ENCODE measurements around the gene CMTM8.

CMTM8 gene

GRCh38 chr3:32197991-32198390 lies 40.5 kb upstream of the CMTM8 start:
- DNase-seq (ENCODE audit: low read depth, low spot score): no peak
- H3K4me3 ChIP-seq (ENCODE audit: low read depth, low read length): no peak overlapping the region
- TF ChIP-seq CTCF (IDR thresholded peaks at IDR 0.05; ENCODE audit: insufficient read depth, low read length, missing control alignments): no peak
- ChIA-PET CTCF (interaction anchor here (3.3 kb wide), 1 partner anchor 21 kb away, joined by 12 read pairs; no protein-coding TSS in a partner anchor), POLR2A (no interaction called here)

- CTCF ChIA-PET: interaction anchor here (3.3 kb wide), 1 partner anchor 22 kb away, joined by 12 read pairs; no protein-coding TSS in a partner anchor
- POLR2A ChIA-PET: no interaction called here
- TF ChIP-seq CTCF (IDR thresholded peaks at IDR 0.05; ENCODE audit: insufficient read depth, low read length, missing control alignments): no peak
Measured at GRCh38 chr3:32198714-32199113, 39.8 kb upstream of the CMTM8 start.

GRCh38 chr3:32200490-32200889 lies 38.0 kb upstream of the CMTM8 start:
- DNase-seq (ENCODE audit: low read depth, low spot score): no peak
- no peak overlapping the region for H3K4me3 ChIP-seq (ENCODE audit: low read depth, low read length)
- ChIA-PET POLR2A (no interaction called here), CTCF (interaction anchor here (1.0 to 3.3 kb wide), 2 partner anchors 23 to 24 kb away, joined by 4 to 12 read pairs; no protein-coding TSS in a partner anchor)
- no peak for TF ChIP-seq CTCF (IDR thresholded peaks at IDR 0.05; ENCODE audit: insufficient read depth, low read length, missing control alignments)

More at GRCh38 chr3:32198714-32199113, 39.8 kb upstream of the CMTM8 start:
- no peak for DNase-seq (ENCODE audit: low read depth, low spot score)
- H3K4me3 ChIP-seq (ENCODE audit: low read depth, low read length): no peak overlapping the region

GRCh38 chr3:32200992-32201758 lies 37.3 kb upstream of the CMTM8 start:
- DNase-seq (ENCODE audit: low read depth, low spot score): no peak
- no peak for TF ChIP-seq CTCF (IDR thresholded peaks at IDR 0.05; ENCODE audit: insufficient read depth, low read length, missing control alignments)
- POLR2A ChIA-PET: no interaction called here
- CTCF ChIA-PET: interaction anchor here (1.0 to 1.3 kb wide), 2 partner anchors 24 to 25 kb away, joined by 3 to 4 read pairs; no protein-coding TSS in a partner anchor
- H3K4me3 ChIP-seq (ENCODE audit: low read depth, low read length): no peak overlapping the region

- CTCF ChIA-PET: no interaction called here
- POLR2A ChIA-PET: no interaction called here
- no peak for TF ChIP-seq CTCF (IDR thresholded peaks at IDR 0.05; ENCODE audit: insufficient read depth, low read length, missing control alignments)
- H3K4me3 ChIP-seq (ENCODE audit: low read depth, low read length): no peak overlapping the region
- DNase-seq (ENCODE audit: low read depth, low spot score): no peak
Measured at GRCh38 chr3:32202496-32202895, 36.0 kb upstream of the CMTM8 start.

- no peak for DNase-seq (ENCODE audit: low read depth, low spot score)
- TF ChIP-seq CTCF (IDR thresholded peaks at IDR 0.05; ENCODE audit: insufficient read depth, low read length, missing control alignments): no peak
- ChIA-PET POLR2A (no interaction called here), CTCF (no interaction called here)
- H3K4me3 ChIP-seq (ENCODE audit: low read depth, low read length): no peak overlapping the region
Measured at GRCh38 chr3:32203854-32204253, 34.6 kb upstream of the CMTM8 start.
